ENCODE results near the gene SLC13A4.

- TF ChIP-seq POLR2AphosphoS5 (IDR thresholded peaks at IDR 0.05; ENCODE audit: low read depth, low read length) (no peak), REST (IDR thresholded peaks at IDR 0.05; ENCODE audit: insufficient read depth in 1 of 2, low read depth in 2 of 2, low read length in 1 of 2) (no peak)
- TF ChIP-seq, protein P1, sequence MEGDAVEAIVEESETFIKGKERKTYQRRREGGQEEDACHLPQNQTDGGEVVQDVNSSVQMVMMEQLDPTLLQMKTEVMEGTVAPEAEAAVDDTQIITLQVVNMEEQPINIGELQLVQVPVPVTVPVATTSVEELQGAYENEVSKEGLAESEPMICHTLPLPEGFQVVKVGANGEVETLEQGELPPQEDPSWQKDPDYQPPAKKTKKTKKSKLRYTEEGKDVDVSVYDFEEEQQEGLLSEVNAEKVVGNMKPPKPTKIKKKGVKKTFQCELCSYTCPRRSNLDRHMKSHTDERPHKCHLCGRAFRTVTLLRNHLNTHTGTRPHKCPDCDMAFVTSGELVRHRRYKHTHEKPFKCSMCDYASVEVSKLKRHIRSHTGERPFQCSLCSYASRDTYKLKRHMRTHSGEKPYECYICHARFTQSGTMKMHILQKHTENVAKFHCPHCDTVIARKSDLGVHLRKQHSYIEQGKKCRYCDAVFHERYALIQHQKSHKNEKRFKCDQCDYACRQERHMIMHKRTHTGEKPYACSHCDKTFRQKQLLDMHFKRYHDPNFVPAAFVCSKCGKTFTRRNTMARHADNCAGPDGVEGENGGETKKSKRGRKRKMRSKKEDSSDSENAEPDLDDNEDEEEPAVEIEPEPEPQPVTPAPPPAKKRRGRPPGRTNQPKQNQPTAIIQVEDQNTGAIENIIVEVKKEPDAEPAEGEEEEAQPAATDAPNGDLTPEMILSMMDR (IDR thresholded peaks at IDR 0.05): no peak
Measured at GRCh38 chr7:135681762-135682161, 46.2 kb downstream of the SLC13A4 start.
